Measurements from ENCODE around the gene CREB5. TPM values are rescaled to one million over a fixed set of nuclear protein-coding genes. Genes with fewer than 3 reads are reported as not detected.

Gene CREB5
- total RNA-seq, 4 donors from 2014 or later = 7.8 to 29.9 (median 12.9) TPM

DNA sequence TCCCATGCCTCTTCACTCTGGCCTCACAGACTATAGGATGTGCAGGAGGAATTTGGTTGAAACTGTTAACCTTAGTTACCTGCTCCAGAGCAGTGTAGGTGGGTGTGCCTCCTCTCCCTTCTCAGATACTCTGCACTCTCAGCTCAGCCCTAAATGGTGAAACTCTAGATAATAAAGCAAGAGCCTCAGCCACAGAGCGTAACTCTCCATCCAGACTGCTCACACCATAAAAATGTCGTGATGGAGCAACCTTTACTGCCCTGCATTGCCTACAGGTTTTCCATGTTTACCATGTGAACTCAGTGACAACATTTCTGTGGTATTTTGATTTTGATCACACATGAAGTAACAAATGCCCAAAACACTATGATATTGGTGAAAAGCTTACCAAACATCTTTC lies 227.7 kb downstream of the CREB5 start:
- WGBS, 2 donors (ENCODE audit: low coverage in 1 of 2) = 90 to 100% methylated on average over 2 of the region's 2 CpGs
- TF ChIP-seq EP300 (IDR thresholded peaks at IDR 0.05) = no peak
- TF ChIP-seq, protein P1, sequence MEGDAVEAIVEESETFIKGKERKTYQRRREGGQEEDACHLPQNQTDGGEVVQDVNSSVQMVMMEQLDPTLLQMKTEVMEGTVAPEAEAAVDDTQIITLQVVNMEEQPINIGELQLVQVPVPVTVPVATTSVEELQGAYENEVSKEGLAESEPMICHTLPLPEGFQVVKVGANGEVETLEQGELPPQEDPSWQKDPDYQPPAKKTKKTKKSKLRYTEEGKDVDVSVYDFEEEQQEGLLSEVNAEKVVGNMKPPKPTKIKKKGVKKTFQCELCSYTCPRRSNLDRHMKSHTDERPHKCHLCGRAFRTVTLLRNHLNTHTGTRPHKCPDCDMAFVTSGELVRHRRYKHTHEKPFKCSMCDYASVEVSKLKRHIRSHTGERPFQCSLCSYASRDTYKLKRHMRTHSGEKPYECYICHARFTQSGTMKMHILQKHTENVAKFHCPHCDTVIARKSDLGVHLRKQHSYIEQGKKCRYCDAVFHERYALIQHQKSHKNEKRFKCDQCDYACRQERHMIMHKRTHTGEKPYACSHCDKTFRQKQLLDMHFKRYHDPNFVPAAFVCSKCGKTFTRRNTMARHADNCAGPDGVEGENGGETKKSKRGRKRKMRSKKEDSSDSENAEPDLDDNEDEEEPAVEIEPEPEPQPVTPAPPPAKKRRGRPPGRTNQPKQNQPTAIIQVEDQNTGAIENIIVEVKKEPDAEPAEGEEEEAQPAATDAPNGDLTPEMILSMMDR (IDR thresholded peaks at IDR 0.05) = no peak
- TF ChIP-seq POLR2A (IDR thresholded peaks at IDR 0.05) = no peak
- no peak for TF ChIP-seq POLR2AphosphoS5 (IDR thresholded peaks at IDR 0.05)
- Histone ChIP-seq H3K27ac (no peak overlapping the region), H3K36me3 (no peaks in the 10 kb centered on the region), H3K4me3 (no peak overlapping the region), H3K9me3 (no peaks in the 10 kb centered on the region), H3K4me1 (peaks cover 0 to 17% (median 3%) of the 10 kb centered on the region in 3 donors), H3K27me3 (no peaks in the 10 kb centered on the region)
- ATAC-seq = no peak

DNA sequence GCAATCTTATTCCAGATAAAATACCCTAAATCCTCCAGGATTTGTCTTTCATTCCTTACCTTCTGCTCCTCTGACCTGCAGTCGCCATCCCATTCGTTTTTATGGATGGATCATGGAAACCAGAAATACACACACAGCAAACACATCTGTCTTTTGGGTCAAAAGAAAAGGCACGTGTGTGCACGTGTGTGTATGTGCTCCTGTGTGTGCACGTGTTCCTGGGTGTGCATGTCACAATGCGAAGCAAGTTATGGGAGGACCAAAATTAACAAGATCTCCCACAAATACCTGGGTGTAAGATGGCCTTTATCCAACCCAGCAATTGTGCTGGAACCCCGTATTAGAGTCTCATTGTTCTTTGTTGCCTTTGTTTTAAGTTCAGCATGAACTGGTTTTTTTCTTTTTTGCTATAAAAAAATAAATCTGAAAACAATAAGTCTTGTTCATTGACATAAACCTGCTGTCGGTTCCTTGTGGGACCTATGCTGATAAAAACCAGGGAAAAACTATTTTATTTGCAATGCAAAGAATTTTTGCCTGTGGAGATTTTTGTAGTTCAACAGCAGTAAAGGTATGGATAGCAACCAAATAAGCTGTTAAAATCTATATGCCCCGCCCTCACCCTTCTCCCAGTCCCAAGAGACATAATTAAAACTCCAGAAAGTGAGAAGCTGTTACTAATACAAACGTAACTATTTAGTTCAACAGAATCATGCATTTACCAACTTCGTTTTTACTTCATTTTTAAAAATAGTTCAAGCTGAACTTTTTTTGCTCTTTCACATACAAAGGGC lies 229.6 kb downstream of the CREB5 start:
- peaks cover 0 to 17% (median 3%) of the 10 kb centered on the region in 3 donors for H3K4me1 ChIP-seq
- no peak for TF ChIP-seq POLR2AphosphoS5 (IDR thresholded peaks at IDR 0.05)
- TF ChIP-seq, protein P1 (IDR thresholded peaks at IDR 0.05) = no peak
- no peak for TF ChIP-seq EP300 (IDR thresholded peaks at IDR 0.05)
- no peak overlapping the region for H3K27ac ChIP-seq
- 70 to 74% methylated on average over 11 of the region's 11 CpGs for WGBS, 2 donors (ENCODE audit: low coverage in 1 of 2)
- no peak overlapping the region for H3K4me3 ChIP-seq
- no peaks in the 10 kb centered on the region for H3K9me3 ChIP-seq
- no peak for ATAC-seq
- no peaks in the 10 kb centered on the region for H3K27me3 ChIP-seq
- H3K36me3 ChIP-seq = no peaks in the 10 kb centered on the region

DNA sequence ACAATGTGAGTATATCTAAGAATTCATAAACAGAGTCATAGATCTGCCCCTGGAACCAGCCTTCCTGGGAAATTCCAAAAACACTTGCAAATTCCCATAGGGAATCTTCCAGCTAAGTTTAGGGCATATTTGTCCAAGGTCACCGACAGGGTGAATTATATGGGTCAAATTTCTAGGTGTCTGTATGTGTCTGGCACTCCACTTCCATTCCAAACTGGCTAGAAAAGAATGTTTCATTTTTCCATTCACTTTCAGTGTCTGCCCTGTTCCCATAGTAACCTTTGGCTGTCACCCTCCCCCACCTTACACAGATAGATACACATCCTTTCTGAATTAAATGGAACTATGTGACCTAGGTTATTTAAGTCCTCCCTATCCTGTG lies 230.9 kb downstream of the CREB5 start:
- WGBS, 2 donors (ENCODE audit: low coverage in 1 of 2) = 45% methylated on average over 1 of the region's 1 CpG; no CpG with 5 or more reads in 1 of the 2 donors
- H3K9me3 ChIP-seq = no peaks in the 10 kb centered on the region
- peak; percentile 20 for ATAC-seq
- H3K27me3 ChIP-seq = no peaks in the 10 kb centered on the region
- no peaks in the 10 kb centered on the region for H3K36me3 ChIP-seq
- TF ChIP-seq POLR2A (IDR thresholded peaks at IDR 0.05) = no peak
- no peak overlapping the region for H3K4me3 ChIP-seq
- no peak overlapping the region for H3K27ac ChIP-seq
- H3K4me1 ChIP-seq = peaks cover 0 to 17% (median 3%) of the 10 kb centered on the region in 3 donors

DNA sequence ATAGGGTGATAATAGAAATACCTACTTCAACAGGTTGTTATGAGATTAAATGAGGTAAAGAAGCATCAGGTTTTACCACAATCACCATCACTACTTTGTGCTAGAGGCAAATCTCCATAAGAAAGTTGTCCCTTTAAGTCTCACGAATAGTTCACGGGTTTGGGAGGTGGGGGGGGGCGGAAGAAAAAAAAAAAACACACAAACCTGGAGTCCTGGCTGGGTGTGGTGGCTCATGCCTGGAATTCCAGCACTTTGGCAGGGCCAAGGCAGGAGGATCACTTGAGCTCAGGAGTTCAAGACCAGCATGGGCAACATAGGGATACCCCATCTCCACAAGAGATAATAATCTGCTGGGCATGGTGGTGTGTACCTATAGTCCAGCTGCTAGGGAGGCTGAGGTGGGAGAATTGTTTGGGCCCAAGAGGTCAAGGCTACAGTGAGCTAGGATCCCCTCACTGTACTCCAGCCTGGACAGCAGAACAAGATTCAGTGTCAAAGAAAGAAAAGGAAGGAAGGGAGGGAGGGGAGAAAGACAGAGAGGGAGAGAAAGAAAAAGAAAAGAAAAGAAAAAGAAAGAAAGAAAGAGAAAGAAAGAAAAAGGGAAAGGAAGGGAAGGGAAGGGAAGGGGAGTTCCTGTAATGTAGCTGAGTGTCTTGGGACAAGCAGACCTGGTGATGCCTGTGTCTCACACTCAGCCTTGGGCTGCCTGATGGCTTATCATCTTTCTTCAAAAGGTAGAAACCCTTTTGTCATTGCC lies 231.4 kb downstream of the CREB5 start:
- Histone ChIP-seq H3K4me1 (peaks cover 0 to 17% (median 3%) of the 10 kb centered on the region in 3 donors), H3K27me3 (no peaks in the 10 kb centered on the region), H3K4me3 (no peak overlapping the region), H3K9me3 (no peaks in the 10 kb centered on the region), H3K27ac (no peak overlapping the region), H3K36me3 (no peaks in the 10 kb centered on the region)
- WGBS, 2 donors (ENCODE audit: low coverage in 1 of 2) = 53% methylated on average over 3 of the region's 3 CpGs; no CpG with 5 or more reads in 1 of the 2 donors
- TF ChIP-seq POLR2AphosphoS5 (IDR thresholded peaks at IDR 0.05) (no peak), POLR2A (IDR thresholded peaks at IDR 0.05) (no peak), EP300 (IDR thresholded peaks at IDR 0.05) (no peak)
- TF ChIP-seq, protein P1 (IDR thresholded peaks at IDR 0.05) = no peak
- ATAC-seq = no peak

DNA sequence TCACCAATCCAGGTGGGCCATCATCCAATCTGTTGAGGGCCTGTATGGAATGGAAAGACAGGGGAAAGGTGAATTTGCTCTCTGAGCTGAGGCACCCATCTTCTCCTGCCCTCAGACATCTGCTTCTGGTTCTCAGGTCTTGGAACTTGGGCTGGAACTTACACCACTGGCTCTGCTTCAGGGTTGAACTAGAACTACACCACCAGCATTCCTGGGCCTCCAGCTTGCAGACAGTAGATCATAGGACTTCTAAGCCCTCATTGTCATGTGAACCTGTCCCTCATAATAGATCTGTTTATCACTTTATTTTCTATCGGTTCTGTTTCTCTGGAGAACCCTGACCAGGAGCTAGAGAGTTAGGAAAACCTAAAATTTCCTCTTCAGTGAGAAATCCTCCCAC lies 233.5 kb downstream of the CREB5 start:
- no peak overlapping the region for H3K27ac ChIP-seq
- no peaks in the 10 kb centered on the region for H3K27me3 ChIP-seq
- TF ChIP-seq POLR2A (IDR thresholded peaks at IDR 0.05) (no peak), POLR2AphosphoS5 (IDR thresholded peaks at IDR 0.05) (no peak), EP300 (IDR thresholded peaks at IDR 0.05) (no peak)
- TF ChIP-seq, protein P1 (IDR thresholded peaks at IDR 0.05) = no peak
- H3K36me3 ChIP-seq = no peaks in the 10 kb centered on the region
- no peak for ATAC-seq
- WGBS, 2 donors (ENCODE audit: low coverage in 1 of 2) = no CpG with 5 or more reads among the region's 1 CpG
- no peaks in the 10 kb centered on the region for H3K9me3 ChIP-seq
- H3K4me3 ChIP-seq = no peak overlapping the region
- H3K4me1 ChIP-seq = peaks cover 0 to 17% (median 3%) of the 10 kb centered on the region in 3 donors
